ENCODE measurements around the gene SLC34A3. TPM values are rescaled to one million over a fixed set of nuclear protein-coding genes. Genes with fewer than 3 reads are reported as not detected.

Gene SLC34A3
- total RNA-seq, 4 donors from 2014 or later = 0.33 TPM; not detected in 3

DNA sequence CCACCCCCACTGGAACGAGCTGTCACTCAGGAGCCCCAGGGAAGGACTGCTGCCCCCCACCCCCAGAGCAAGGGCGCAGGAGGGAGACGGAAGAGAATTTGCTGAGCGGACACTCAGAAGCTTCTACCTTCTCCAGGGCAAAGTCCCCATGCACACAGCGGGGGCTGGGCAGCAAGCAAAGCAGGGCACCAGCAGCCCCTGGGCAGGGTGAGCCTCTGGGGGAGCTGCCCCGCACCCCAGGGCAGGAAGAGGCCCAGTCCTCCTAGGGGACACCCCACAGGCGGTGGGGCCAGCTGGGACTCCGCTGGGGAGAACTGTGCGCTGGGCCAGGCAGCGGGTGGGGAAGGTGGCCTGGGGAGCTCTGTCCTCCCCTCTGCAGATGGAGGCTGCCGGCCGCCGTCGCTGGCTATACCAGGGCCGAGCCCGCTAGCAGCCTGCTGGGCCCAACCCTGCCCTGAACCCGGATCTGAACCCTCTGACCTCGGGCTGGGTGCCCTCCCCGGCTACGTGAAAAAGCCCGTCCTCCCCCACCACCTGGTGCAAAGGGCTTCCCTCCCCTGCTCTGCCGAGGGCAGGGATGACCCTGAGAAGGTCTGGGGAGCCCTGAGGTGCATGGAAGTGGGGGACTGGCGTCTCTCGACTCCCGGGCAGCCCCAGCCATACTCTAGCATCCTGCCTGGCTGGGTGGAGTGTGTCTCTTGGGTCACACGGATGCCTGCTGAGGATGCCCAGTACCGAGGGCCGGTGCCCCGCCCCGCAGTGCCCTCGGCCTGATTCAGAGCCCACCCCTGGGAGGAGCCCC, 597 bp upstream of the SLC34A3 start:
- DNase-seq = no peak
- H3K36me3 ChIP-seq = no peaks in the 10 kb centered on the region
- H3K4me1 ChIP-seq = peaks cover 18 to 26% of the 10 kb centered on the region in 2 donors
- 50 to 71% methylated on average over 9 to 14 of the region's 31 CpGs for WGBS, 2 donors
- TF ChIP-seq POLR2A (IDR thresholded peaks at IDR 0.05) = no peak
- TF ChIP-seq, protein P1, sequence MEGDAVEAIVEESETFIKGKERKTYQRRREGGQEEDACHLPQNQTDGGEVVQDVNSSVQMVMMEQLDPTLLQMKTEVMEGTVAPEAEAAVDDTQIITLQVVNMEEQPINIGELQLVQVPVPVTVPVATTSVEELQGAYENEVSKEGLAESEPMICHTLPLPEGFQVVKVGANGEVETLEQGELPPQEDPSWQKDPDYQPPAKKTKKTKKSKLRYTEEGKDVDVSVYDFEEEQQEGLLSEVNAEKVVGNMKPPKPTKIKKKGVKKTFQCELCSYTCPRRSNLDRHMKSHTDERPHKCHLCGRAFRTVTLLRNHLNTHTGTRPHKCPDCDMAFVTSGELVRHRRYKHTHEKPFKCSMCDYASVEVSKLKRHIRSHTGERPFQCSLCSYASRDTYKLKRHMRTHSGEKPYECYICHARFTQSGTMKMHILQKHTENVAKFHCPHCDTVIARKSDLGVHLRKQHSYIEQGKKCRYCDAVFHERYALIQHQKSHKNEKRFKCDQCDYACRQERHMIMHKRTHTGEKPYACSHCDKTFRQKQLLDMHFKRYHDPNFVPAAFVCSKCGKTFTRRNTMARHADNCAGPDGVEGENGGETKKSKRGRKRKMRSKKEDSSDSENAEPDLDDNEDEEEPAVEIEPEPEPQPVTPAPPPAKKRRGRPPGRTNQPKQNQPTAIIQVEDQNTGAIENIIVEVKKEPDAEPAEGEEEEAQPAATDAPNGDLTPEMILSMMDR (IDR thresholded peaks at IDR 0.05) = no peak
- H3K4me3 ChIP-seq (replicated peaks in 1 of 3) = no peak overlapping the region
- H3K9me3 ChIP-seq = no peaks in the 10 kb centered on the region
- no peaks in the 10 kb centered on the region for H3K27me3 ChIP-seq
- no peak overlapping the region for H3K27ac ChIP-seq
- intact Hi-C loops (cut with DNase I) = loop anchor here (5.0 kb wide), 2 partner anchors 43 to 113 kb away; partner anchors contain the start of genes ANAPC2 and SSNA1

DNA sequence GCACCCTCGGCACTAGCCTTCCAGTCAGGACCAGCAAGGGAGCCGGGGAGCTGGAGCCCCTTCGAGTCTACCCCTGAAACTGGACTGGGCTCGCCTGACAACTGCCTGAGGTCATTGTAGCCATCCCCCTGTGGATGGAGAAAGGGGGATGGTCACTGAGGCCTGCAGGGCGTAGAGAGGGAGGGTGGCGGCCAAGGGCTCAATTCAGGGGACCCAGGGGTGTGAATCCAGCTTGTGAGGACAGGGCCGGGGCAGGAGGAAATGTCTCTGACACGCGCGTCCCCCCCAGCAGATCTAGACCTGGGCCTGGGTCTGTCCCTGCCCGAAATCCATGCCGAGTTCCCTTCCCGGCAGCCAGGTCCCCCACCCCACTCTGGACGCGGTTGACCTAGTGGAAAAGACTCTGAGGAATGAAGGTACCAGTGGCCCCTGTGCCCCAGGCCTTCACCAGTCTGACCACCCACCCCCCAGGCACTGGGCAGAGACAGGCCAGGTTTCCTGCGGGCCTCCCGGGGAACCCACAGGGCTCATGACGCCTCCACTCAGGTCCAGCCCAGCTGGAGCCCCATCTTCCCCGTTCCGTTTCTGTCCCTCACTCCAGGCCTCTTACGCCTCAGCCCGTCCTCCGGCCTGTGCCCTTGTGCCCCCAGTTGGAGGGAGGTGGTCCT, 805 bp downstream of the SLC34A3 start:
- Histone ChIP-seq H3K27me3 (no peaks in the 10 kb centered on the region), H3K27ac (no peak overlapping the region), H3K4me1 (peaks cover 21 to 26% of the 10 kb centered on the region in 2 donors), H3K36me3 (no peaks in the 10 kb centered on the region), H3K4me3 (replicated peaks in 1 of 3) (no peak overlapping the region), H3K9me3 (no peaks in the 10 kb centered on the region)
- 86 to 87% methylated on average over 15 to 21 of the region's 23 CpGs for WGBS, 2 donors
- no peak for DNase-seq
- TF ChIP-seq POLR2A (IDR thresholded peaks at IDR 0.05) = no peak
- TF ChIP-seq, protein P1 (IDR thresholded peaks at IDR 0.05) = no peak
- intact Hi-C loops (cut with DNase I) = loop anchor here (5.0 kb wide), 1 partner anchor 114 kb away; no protein-coding TSS in a partner anchor

DNA sequence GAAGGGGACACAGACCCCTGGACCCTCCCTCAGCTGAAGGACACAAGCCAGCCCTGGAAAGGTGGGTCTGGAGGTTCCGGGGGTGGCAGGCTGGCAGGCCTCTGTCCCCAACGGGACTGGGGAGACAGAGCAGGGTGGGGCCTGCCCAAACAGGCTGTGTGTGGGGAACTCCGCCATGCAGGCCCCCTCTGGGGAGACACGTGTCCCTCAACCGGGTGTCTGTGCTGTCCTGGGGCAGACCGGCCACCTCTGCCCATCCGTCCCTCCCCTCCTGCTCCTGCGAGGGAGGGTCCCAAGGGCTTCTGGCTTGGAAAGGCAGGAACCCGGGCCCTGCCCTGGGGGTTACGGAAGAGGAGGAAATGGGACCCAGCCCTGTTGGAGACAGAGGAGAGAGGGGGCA, 1.4 kb downstream of the SLC34A3 start:
- Histone ChIP-seq H3K27ac (no peak overlapping the region), H3K36me3 (no peaks in the 10 kb centered on the region), H3K9me3 (no peaks in the 10 kb centered on the region), H3K27me3 (no peaks in the 10 kb centered on the region), H3K4me3 (replicated peaks in 1 of 3) (no peak overlapping the region), H3K4me1 (peaks cover 21 to 26% of the 10 kb centered on the region in 2 donors)
- WGBS, 2 donors = 64 to 81% methylated on average over 4 to 9 of the region's 10 CpGs
- TF ChIP-seq, protein P1 (IDR thresholded peaks at IDR 0.05) = no peak
- no peak for TF ChIP-seq POLR2A (IDR thresholded peaks at IDR 0.05)
- intact Hi-C loops (cut with DNase I) = loop anchor here (5.0 kb wide), 1 partner anchor 115 kb away; no protein-coding TSS in a partner anchor
- no peak for DNase-seq

DNA sequence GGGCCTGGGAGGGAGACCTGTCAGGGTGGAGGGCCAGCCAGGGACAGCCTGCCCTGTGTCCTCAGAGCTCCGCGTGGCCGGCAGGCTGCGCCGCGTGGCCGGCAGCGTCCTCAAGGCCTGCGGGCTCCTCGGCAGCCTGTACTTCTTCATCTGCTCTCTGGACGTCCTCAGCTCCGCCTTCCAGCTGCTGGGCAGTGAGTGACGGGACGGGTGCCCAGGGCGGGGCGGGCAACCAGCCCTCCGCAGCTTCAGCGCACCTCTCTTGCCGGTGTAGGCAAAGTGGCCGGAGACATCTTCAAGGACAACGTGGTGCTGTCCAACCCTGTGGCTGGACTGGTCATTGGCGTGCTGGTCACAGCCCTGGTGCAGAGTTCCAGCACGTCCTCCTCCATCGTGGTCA, 1.8 kb downstream of the SLC34A3 start:
- intact Hi-C loops (cut with DNase I) = loop anchor here (5.0 kb wide), 1 partner anchor 115 kb away; no protein-coding TSS in a partner anchor
- 70 to 76% methylated on average over 9 to 24 of the region's 24 CpGs for WGBS, 2 donors

More for the DNA sequence above, 1.8 kb downstream of the SLC34A3 start:
- Histone ChIP-seq H3K9me3 (no peaks in the 10 kb centered on the region), H3K27me3 (no peaks in the 10 kb centered on the region), H3K27ac (no peak overlapping the region), H3K36me3 (no peaks in the 10 kb centered on the region), H3K4me1 (peaks cover 20 to 26% of the 10 kb centered on the region in 2 donors), H3K4me3 (replicated peaks in 1 of 3) (no peak overlapping the region)
- no peak for TF ChIP-seq POLR2A (IDR thresholded peaks at IDR 0.05)
- TF ChIP-seq, protein P1 (IDR thresholded peaks at IDR 0.05) = no peak
- DNase-seq = no peak

Data from thyroid gland (tissue), 4 donors.